ENCODE data around the gene CHPF.

- TF ChIP-seq POLR2A (IDR thresholded peaks at IDR 0.05; ENCODE audit: low read length), result no peak
- no peak for TF ChIP-seq GATA1 (IDR thresholded peaks at IDR 0.05; ENCODE audit: low read depth, low read length)
Measured at GRCh38 chr2:219494952-219495530, 48.6 kb downstream of the CHPF start.

All from erythroblast (primary cell).